Calu3 (cell line): Measurements from ENCODE around the gene RHOH. TPM values are rescaled to one million over a fixed set of nuclear protein-coding genes. Genes with fewer than 3 reads are reported as not detected.

Experiments
- BruUV-seq: library from RNA; stranded (reverse); fragments of 400-500 nt; replicated peaks from 2 replicates; lab custom pipeline; 2021; lab: Mats Ljungman, UMichigan
- CTCF ChIA-PET: fragments of 300-600 bp; sonication (Branson Sonifier 250); formaldehyde crosslinking; loops from one replicate; lab custom pipeline; 2022; ENCODE audit warnings: antibody characterized with exemption; lab: Charles Lee
- DNase-seq: peaks from one replicate; pipeline ENCODE4 v3.0.0; 2022
- H3K27ac Mint-ChIP-seq: one replicate; pipeline ENCODE4 v1.8.0; 2022; ENCODE audit warnings: mixed read lengths; ENCODE audit not compliant: unreplicated experiment
- H3K27me3 Mint-ChIP-seq: one replicate; pipeline ENCODE4 v1.8.0; 2022; ENCODE audit warnings: mixed read lengths; ENCODE audit not compliant: unreplicated experiment
- H3K36me3 Mint-ChIP-seq: one replicate; pipeline ENCODE4 v1.8.0; 2022; ENCODE audit warnings: mild to moderate bottlenecking, moderate library complexity, mixed read lengths; ENCODE audit not compliant: insufficient read depth, unreplicated experiment
- H3K4me1 Mint-ChIP-seq: one replicate; pipeline ENCODE4 v1.8.0; 2022; ENCODE audit warnings: mild to moderate bottlenecking, low read depth, mixed read lengths; ENCODE audit not compliant: unreplicated experiment
- H3K4me3 Mint-ChIP-seq: one replicate; pipeline ENCODE4 v1.8.0; 2022; ENCODE audit warnings: mild to moderate bottlenecking, low read depth, moderate library complexity, mixed read lengths; ENCODE audit not compliant: unreplicated experiment
- H3K9me3 Mint-ChIP-seq: one replicate; pipeline ENCODE4 v1.8.0; 2022; ENCODE audit warnings: low read depth, mixed read lengths; ENCODE audit not compliant: unreplicated experiment
- intact Hi-C: fragments of 100-400 bp; cut with micrococcal nuclease; formaldehyde crosslinking; loops from one replicate; pipeline ENCODE4 v1.10.0; 2022; ENCODE audit not compliant: unreplicated experiment
- total RNA-seq: library from RNA; stranded (reverse); gene quantifications from 2 replicates; pipeline ENCODE4 v1.2.3, GENCODE V29; 2022
- TF ChIP-seq, protein P1 (sequence below): fragments of 200-600 bp; IDR thresholded peaks from one replicate; pipeline ENCODE4 v1.8.0; 2022; ENCODE audit warnings: antibody characterized with exemption; ENCODE audit not compliant: unreplicated experiment

The RHOH gene
- total RNA-seq, 1 experiment from 2014 or later = not detected

DNA sequence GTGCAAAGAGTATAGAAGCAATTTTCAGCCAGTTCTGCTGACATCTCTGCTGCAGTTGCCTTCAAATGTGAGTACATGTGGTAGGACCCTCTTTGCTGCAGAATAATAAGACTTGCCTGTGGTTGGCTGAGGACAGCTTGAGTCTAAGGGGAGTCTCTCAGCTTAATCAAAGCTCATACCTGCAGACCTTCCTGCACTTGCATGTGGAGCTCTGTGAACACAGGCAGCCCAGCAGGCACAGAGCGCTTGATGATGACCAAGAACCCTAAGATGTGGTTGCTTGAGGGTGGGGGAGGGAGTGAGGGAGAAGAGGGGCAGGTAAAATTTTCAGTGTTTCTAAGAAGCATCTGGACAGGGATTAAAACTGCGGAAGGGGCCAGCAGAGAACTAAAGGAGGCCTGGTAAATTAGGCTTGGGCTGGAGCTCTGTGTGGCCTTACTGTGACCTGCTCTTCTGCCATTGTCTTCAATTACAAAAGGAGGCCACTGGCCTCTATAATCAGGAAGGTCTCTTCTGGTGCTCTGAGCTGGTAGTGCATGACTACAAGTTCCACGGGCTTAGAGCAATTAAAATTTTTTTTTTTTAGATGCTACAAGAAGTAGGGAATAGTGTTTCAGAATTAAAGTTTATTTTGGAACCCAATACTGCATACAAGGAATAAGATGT lies 78.4 kb downstream of the RHOH start:
- H3K4me3 Mint-ChIP-seq = no peak overlapping the region
- DNase-seq = no peak
- intact Hi-C loops = no loop called here
- H3K36me3 Mint-ChIP-seq = no peaks in the 10 kb centered on the region
- no peaks in the 10 kb centered on the region for H3K4me1 Mint-ChIP-seq
- TF ChIP-seq, protein P1, sequence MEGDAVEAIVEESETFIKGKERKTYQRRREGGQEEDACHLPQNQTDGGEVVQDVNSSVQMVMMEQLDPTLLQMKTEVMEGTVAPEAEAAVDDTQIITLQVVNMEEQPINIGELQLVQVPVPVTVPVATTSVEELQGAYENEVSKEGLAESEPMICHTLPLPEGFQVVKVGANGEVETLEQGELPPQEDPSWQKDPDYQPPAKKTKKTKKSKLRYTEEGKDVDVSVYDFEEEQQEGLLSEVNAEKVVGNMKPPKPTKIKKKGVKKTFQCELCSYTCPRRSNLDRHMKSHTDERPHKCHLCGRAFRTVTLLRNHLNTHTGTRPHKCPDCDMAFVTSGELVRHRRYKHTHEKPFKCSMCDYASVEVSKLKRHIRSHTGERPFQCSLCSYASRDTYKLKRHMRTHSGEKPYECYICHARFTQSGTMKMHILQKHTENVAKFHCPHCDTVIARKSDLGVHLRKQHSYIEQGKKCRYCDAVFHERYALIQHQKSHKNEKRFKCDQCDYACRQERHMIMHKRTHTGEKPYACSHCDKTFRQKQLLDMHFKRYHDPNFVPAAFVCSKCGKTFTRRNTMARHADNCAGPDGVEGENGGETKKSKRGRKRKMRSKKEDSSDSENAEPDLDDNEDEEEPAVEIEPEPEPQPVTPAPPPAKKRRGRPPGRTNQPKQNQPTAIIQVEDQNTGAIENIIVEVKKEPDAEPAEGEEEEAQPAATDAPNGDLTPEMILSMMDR = no peak
- H3K9me3 Mint-ChIP-seq = no peaks in the 10 kb centered on the region
- H3K27me3 Mint-ChIP-seq = no peaks in the 10 kb centered on the region
- no peak overlapping the region for H3K27ac Mint-ChIP-seq
- CTCF ChIA-PET = interaction anchor here (0.6 to 0.7 kb wide), 3 partner anchors 14 to 611 kb away, joined by 3 to 5 read pairs (median 5); no protein-coding TSS in a partner anchor
- no TSS peak for BruUV-seq

DNA sequence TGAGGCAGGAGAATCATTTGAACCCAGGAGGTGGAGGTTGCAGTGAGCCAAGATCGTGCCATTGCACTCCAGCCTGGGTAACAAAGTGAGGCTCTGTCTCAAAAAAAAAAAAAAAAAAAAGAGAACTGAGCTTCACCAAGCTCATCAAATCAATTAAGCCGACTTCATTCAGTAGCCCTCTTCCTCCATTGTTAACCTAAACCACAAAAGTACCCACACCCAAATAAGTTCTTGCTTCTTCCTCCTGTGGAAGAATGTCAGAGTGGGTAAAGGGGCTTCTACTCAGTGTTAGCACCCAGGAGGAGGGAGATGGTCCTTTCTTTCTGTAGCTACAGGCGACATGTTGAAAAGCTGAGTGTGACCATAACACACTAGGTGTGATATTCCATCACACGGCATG lies 79.7 kb downstream of the RHOH start:
- no peaks in the 10 kb centered on the region for H3K36me3 Mint-ChIP-seq
- CTCF ChIA-PET = no interaction called here
- intact Hi-C loops = no loop called here
- H3K27ac Mint-ChIP-seq = no peak overlapping the region
- TF ChIP-seq, protein P1 = no peak
- H3K9me3 Mint-ChIP-seq = no peaks in the 10 kb centered on the region
- no peak overlapping the region for H3K4me3 Mint-ChIP-seq
- BruUV-seq = no TSS peak
- H3K4me1 Mint-ChIP-seq = no peaks in the 10 kb centered on the region
- DNase-seq = no peak
- no peaks in the 10 kb centered on the region for H3K27me3 Mint-ChIP-seq

DNA sequence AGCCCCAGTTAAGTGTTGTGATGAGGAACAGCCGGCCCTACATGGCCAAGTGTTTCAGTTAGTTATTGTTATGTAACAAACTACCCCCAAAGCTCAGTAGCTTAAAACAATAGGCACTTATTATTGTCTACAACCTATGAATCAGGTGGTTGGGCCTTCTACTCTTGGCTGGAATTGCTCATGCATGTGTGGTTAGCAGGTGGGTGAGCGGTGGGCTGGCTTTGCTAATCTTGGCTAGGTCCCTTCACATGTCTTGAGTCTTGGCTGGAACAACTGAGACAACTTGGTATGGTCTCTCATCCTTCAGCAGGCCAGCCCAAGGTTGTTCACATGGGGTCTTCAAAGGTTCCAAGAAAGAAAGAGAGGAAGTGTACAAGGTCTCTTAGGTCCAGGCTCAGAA lies 83.8 kb downstream of the RHOH start:
- Mint-ChIP-seq H3K4me3 (no peak overlapping the region), H3K27ac (no peak overlapping the region)

DNA sequence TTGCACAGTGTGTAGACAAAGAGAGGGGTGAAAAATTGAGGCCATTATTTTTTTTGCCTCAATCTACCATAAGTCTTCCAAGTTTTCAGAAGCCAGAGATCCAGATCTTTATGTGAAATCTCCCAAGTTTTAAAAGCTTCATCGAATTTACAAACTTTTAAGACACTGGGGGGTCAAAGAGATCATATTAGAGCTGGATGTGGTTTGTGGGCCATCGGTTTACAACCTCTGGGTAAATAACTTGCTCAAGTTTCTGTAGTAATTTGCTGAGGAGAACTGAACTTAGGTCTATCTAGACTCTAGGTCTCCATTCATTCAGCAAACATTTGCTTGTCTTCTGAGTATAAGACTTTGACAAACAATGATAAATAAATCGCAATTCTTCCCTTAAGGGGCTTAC lies 84.3 kb downstream of the RHOH start:
- Mint-ChIP-seq H3K9me3 (no peaks in the 10 kb centered on the region), H3K27ac (no peak overlapping the region), H3K4me1 (no peaks in the 10 kb centered on the region), H3K27me3 (no peaks in the 10 kb centered on the region), H3K4me3 (no peak overlapping the region), H3K36me3 (no peaks in the 10 kb centered on the region)
- CTCF ChIA-PET = no interaction called here
- intact Hi-C loops = no loop called here
- TF ChIP-seq, protein P1 = no peak
- BruUV-seq = no TSS peak
- DNase-seq = no peak

More for the DNA sequence above, 83.8 kb downstream of the RHOH start:
- no TSS peak for BruUV-seq
- TF ChIP-seq, protein P1 = no peak
- no peak for DNase-seq
- Mint-ChIP-seq H3K36me3 (no peaks in the 10 kb centered on the region), H3K27me3 (no peaks in the 10 kb centered on the region), H3K4me1 (no peaks in the 10 kb centered on the region), H3K9me3 (no peaks in the 10 kb centered on the region)
- intact Hi-C loops = no loop called here
- CTCF ChIA-PET = no interaction called here
